ENCODE data around the gene CEP20.

The CEP20 gene

DNA sequence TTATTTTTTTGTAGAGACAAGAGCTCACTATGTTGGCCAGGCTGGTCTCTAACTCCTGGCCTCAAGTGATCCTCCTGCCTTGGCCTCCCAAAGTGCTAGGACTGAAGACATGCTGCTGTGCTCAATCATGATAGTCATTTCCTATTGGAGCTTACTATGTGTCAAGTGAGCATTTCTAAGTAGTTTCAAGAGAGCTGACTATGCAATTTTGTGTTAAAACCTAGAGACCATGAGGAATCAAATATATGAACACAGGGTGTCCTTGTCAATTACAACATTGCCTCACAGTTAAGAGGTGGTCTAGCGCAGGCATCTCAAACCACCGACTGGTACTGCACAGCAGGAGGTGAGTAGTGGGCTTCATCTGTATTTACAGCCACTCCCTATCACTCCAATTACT, 69.4 kb downstream of the CEP20 start:
- H3K9ac ChIP-seq (ENCODE audit: low read depth, low read length): no peak overlapping the region
- DNase-seq: no peak
- no peak overlapping the region for H2AFZ ChIP-seq (ENCODE audit: low read depth, low read length)
- H3K4me2 ChIP-seq (ENCODE audit: insufficient read depth, low read length): no peak overlapping the region
- H3K27ac ChIP-seq (ENCODE audit: low read length): no peak overlapping the region
- H4K20me1 ChIP-seq (ENCODE audit: insufficient read depth, low read length): no peaks in the 10 kb centered on the region
- no peak for ATAC-seq (ENCODE audit: insufficient read depth, low read depth)
- no peak overlapping the region for H3K4me3 ChIP-seq (ENCODE audit: low read depth in 1 of 2, low read length in 2 of 2)
- H3K9me3 ChIP-seq (ENCODE audit: insufficient read depth, low read length, severe bottlenecking): peaks cover 8% of the 10 kb centered on the region
- peaks cover 3% of the 10 kb centered on the region for H3K27me3 ChIP-seq (ENCODE audit: insufficient read depth, low read length, poor library complexity)
- H3K79me2 ChIP-seq (ENCODE audit: insufficient read depth, low read length): no peaks in the 10 kb centered on the region
- TF ChIP-seq, protein P1, sequence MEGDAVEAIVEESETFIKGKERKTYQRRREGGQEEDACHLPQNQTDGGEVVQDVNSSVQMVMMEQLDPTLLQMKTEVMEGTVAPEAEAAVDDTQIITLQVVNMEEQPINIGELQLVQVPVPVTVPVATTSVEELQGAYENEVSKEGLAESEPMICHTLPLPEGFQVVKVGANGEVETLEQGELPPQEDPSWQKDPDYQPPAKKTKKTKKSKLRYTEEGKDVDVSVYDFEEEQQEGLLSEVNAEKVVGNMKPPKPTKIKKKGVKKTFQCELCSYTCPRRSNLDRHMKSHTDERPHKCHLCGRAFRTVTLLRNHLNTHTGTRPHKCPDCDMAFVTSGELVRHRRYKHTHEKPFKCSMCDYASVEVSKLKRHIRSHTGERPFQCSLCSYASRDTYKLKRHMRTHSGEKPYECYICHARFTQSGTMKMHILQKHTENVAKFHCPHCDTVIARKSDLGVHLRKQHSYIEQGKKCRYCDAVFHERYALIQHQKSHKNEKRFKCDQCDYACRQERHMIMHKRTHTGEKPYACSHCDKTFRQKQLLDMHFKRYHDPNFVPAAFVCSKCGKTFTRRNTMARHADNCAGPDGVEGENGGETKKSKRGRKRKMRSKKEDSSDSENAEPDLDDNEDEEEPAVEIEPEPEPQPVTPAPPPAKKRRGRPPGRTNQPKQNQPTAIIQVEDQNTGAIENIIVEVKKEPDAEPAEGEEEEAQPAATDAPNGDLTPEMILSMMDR (IDR thresholded peaks at IDR 0.05; ENCODE audit: borderline replicate concordance, extremely low read depth, low read length, poor library complexity, severe bottlenecking): no peak
- no peak for TF ChIP-seq EZH2 (IDR thresholded peaks at IDR 0.05; ENCODE audit: borderline replicate concordance, low read depth, low read length, severe bottlenecking)
- H3K36me3 ChIP-seq (ENCODE audit: insufficient read depth, low read length): no peaks in the 10 kb centered on the region
- no peaks in the 10 kb centered on the region for H3K4me1 ChIP-seq (ENCODE audit: insufficient read depth, low read length)

DNA sequence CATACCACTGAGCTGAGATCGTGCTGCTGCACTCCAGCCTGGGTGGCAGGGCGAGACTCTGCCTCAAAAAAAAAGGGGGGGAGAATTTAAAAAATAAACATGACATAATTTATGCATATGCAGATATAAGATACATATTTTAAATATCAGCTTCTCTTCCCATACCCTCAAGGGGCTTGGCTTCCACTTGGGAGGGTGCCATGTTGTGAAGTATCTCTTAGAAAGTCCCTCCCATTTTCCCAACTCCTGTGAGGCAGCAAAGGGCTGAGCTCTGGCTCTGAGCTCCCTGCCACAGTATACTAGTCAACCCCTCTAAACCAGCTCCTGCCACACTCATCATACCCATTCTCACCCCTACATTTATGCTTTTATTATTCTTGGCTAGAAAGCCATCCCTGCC, 71.0 kb downstream of the CEP20 start:
- H2AFZ ChIP-seq (ENCODE audit: low read depth, low read length): no peak overlapping the region
- H3K4me1 ChIP-seq (ENCODE audit: insufficient read depth, low read length): no peaks in the 10 kb centered on the region
- H3K79me2 ChIP-seq (ENCODE audit: insufficient read depth, low read length): no peaks in the 10 kb centered on the region
- no peaks in the 10 kb centered on the region for H3K36me3 ChIP-seq (ENCODE audit: insufficient read depth, low read length)
- H3K4me2 ChIP-seq (ENCODE audit: insufficient read depth, low read length): no peak overlapping the region
- H4K20me1 ChIP-seq (ENCODE audit: insufficient read depth, low read length): no peaks in the 10 kb centered on the region
- H3K4me3 ChIP-seq (ENCODE audit: low read depth in 1 of 2, low read length in 2 of 2): no peak overlapping the region
- H3K27me3 ChIP-seq (ENCODE audit: insufficient read depth, low read length, poor library complexity): peaks cover 3% of the 10 kb centered on the region
- H3K9me3 ChIP-seq (ENCODE audit: insufficient read depth, low read length, severe bottlenecking): peaks cover 8% of the 10 kb centered on the region
- TF ChIP-seq EZH2 (IDR thresholded peaks at IDR 0.05; ENCODE audit: borderline replicate concordance, low read depth, low read length, severe bottlenecking): no peak
- TF ChIP-seq, protein P1 (IDR thresholded peaks at IDR 0.05; ENCODE audit: borderline replicate concordance, extremely low read depth, low read length, poor library complexity, severe bottlenecking): no peak
- ATAC-seq (ENCODE audit: insufficient read depth, low read depth) (no peak), DNase-seq (no peak)
- no peak overlapping the region for H3K9ac ChIP-seq (ENCODE audit: low read depth, low read length)
- no peak overlapping the region for H3K27ac ChIP-seq (ENCODE audit: low read length)

DNA sequence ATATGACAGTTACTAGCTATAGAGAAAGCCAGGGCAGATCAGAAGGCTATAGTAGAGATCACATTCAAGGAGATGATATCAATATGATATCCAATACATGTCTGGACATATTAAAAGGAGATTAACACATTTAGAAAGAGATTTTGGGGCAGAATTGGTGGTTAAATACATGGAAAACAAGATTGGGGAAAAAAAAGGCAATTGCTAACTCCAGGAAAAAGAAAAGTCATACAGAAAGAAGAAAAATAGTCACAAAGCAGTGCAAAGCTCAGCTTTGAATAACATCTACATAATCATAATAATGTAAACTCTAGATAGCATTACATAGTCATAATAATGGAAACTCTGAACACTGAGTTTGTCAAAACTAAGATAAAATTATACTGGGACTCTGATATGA, 72.2 kb downstream of the CEP20 start:
- no peaks in the 10 kb centered on the region for H3K4me1 ChIP-seq (ENCODE audit: insufficient read depth, low read length)
- DNase-seq: no peak

More for the DNA sequence above, 72.2 kb downstream of the CEP20 start:
- Histone ChIP-seq H3K27ac (ENCODE audit: low read length) (no peak overlapping the region), H3K27me3 (ENCODE audit: insufficient read depth, low read length, poor library complexity) (peaks cover 3% of the 10 kb centered on the region), H3K4me2 (ENCODE audit: insufficient read depth, low read length) (no peak overlapping the region), H3K36me3 (ENCODE audit: insufficient read depth, low read length) (no peaks in the 10 kb centered on the region), H3K9ac (ENCODE audit: low read depth, low read length) (no peak overlapping the region), H4K20me1 (ENCODE audit: insufficient read depth, low read length) (no peaks in the 10 kb centered on the region), H3K9me3 (ENCODE audit: insufficient read depth, low read length, severe bottlenecking) (peaks cover 8% of the 10 kb centered on the region), H2AFZ (ENCODE audit: low read depth, low read length) (no peak overlapping the region), H3K4me3 (ENCODE audit: low read depth in 1 of 2, low read length in 2 of 2) (no peak overlapping the region), H3K79me2 (ENCODE audit: insufficient read depth, low read length) (no peaks in the 10 kb centered on the region)
- TF ChIP-seq, protein P1 (IDR thresholded peaks at IDR 0.05; ENCODE audit: borderline replicate concordance, extremely low read depth, low read length, poor library complexity, severe bottlenecking): no peak
- no peak for TF ChIP-seq EZH2 (IDR thresholded peaks at IDR 0.05; ENCODE audit: borderline replicate concordance, low read depth, low read length, severe bottlenecking)
- ATAC-seq (ENCODE audit: insufficient read depth, low read depth): no peak

Measured in DND-41 (cell line).